Prostate gland (tissue), 2 donors: Measurements from ENCODE around the gene BIK. TPM values are rescaled to one million over a fixed set of nuclear protein-coding genes. Genes with fewer than 3 reads are reported as not detected.

Experiments used
- DNase-seq: peaks from one replicate; pipeline ENCODE4 v3.0.0-alpha.2; 2019; ENCODE audit warnings: low spot score
- H3K27ac ChIP-seq, 2 donors: fragments of 200-600 bp; sonication (generic); 2 replicates each; pipeline ENCODE4 v1.5.1; 2017 to 2019
- H3K27me3 ChIP-seq: fragments of 200-600 bp; sonication (generic); replicated peaks from 2 replicates; pipeline ENCODE4 v1.5.1; 2019; ENCODE audit not compliant: insufficient read depth
- H3K36me3 ChIP-seq, 2 donors: fragments of 200-600 bp; sonication (generic); 1 replicate in 1 of 2; 2 replicates in 1 of 2; pipeline versions ENCODE4 v1.5.1 to v1.8.1; 2017 to 2019
- H3K4me1 ChIP-seq: fragments of 200-600 bp; sonication (generic); replicated peaks from 2 replicates; pipeline ENCODE4 v1.5.1; 2019
- H3K4me3 ChIP-seq, 2 donors: fragments of 200-600 bp; sonication (generic); 2 replicates each; pipeline ENCODE4 v1.5.1; 2017 to 2019
- H3K9me3 ChIP-seq: fragments of 200-600 bp; sonication (generic); 2 replicates; pipeline ENCODE4 v1.5.1; 2017
- POLR2A ChIP-seq: fragments of 450-650 bp; IDR thresholded peaks from one replicate; pipeline ENCODE4 v1.6.1; 2016; ENCODE audit warnings: antibody characterized with exemption, mild to moderate bottlenecking
- POLR2AphosphoS5 ChIP-seq: sonication (generic); formaldehyde crosslinking; IDR thresholded peaks from one replicate; pipeline ENCODE4 v1.6.1; 2017; ENCODE audit warnings: antibody characterized with exemption
- WGBS: methylation state at CpG from one replicate; pipeline ENCODE4 v1.1.5; 2018; 5-methylcytosine and 5-hydroxymethylcytosine counted together
- intact Hi-C: fragments of 100-400 bp; cut with DNase I; formaldehyde crosslinking; loops from one replicate; pipeline ENCODE4 v1.14.2; 2022
- total RNA-seq, 2 donors: library from RNA; depleted of rRNA; stranded (reverse); fragments of >200 nt; gene quantifications; one replicate each; pipeline ENCODE4 v1.1.0, GENCODE V29; 2016
- TF ChIP-seq, protein P1 (sequence below), 4 experiments: fragments of 200-600 bp in 2 of 4; fragments of 450-650 bp in 2 of 4; sonication (generic) in 2 of 4; IDR thresholded peaks; 1 replicate in 3 of 4; 2 replicates in 1 of 4; pipeline ENCODE4 v1.5.1; 2016 to 2019; ENCODE audit warnings: antibody characterized with exemption in 4 of 4, mild to moderate bottlenecking in 2 of 4, moderate library complexity in 2 of 4

Gene BIK
- total RNA-seq, 2 donors from 2014 or later = 22.1 to 68.4 TPM

DNA sequence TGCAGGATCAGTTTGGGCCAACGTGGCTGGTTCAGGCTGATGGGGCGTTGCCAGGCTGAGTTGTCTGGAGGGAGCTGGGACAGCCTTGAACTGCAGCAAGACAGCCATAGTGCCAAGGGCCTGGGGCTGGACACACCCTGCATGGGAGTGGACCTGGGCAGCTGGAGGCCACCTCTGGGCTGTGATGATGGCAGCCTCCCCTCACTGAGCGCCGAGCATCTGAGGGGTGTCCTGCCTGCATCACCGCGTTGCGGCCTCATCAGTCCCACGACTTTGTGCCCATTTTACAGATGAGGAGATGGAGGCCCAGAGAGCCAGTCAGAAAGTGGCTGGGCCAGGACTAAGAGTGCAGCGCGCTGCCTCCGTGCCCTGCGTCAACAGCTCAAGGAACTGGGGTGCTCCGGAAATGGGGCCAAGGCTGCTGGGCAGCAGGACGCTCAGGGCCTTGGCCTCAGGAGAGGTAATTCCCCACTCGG is 40.2 kb downstream of the BIK start:
- intact Hi-C loops = no loop called here
- no peak for DNase-seq
- peaks cover 10% of the 10 kb centered on the region for H3K4me1 ChIP-seq
- TF ChIP-seq, protein P1, sequence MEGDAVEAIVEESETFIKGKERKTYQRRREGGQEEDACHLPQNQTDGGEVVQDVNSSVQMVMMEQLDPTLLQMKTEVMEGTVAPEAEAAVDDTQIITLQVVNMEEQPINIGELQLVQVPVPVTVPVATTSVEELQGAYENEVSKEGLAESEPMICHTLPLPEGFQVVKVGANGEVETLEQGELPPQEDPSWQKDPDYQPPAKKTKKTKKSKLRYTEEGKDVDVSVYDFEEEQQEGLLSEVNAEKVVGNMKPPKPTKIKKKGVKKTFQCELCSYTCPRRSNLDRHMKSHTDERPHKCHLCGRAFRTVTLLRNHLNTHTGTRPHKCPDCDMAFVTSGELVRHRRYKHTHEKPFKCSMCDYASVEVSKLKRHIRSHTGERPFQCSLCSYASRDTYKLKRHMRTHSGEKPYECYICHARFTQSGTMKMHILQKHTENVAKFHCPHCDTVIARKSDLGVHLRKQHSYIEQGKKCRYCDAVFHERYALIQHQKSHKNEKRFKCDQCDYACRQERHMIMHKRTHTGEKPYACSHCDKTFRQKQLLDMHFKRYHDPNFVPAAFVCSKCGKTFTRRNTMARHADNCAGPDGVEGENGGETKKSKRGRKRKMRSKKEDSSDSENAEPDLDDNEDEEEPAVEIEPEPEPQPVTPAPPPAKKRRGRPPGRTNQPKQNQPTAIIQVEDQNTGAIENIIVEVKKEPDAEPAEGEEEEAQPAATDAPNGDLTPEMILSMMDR (IDR thresholded peaks at IDR 0.05) = no peak
- TF ChIP-seq POLR2A = no peak
- TF ChIP-seq POLR2AphosphoS5 = no peak
- H3K27ac ChIP-seq = peak overlapping the region; percentile 81 to 88
- peak overlapping the region; percentile 71 to 75 for H3K4me3 ChIP-seq
- H3K27me3 ChIP-seq = no peaks in the 10 kb centered on the region
- H3K9me3 ChIP-seq = no peaks in the 10 kb centered on the region
- WGBS = 73% methylated on average over 15 of the region's 15 CpGs
- H3K36me3 ChIP-seq = no peaks in the 10 kb centered on the region

DNA sequence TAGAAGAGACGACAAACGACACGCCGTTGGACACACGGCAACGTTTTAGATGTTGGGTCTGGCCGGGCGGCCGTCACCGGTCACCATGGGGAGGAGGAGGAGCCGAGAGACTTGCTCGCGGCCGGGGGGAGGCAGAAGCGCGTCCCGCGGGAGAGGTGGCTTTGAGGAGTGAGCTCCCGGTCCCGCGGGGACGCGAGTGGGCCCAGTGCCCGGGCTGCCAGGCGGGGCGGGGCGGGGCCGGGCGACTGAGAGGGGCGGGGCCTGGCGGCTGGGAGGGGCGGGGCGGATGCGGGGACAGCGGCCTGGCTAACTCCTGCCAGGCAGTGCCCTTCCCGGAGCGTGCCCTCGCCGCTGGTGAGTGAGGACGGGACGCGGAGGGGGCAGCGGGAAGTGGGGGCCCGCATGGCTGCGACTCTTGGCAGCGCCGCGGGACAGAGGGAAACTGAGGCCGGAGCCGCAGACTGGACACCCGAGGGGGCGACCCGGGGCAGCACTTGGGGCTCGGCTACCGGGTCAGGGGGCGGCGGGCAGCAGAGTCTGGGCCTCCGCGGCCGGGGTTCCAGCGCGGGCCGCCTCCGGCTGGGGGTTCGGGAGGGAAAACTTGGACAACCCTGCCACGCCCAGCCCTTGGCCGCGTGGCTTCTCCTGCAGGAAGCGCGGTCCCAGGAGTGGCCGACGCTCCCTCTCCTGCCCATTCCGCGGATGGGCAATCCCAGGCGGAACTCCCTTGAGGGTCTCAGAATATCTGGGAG is 40.9 kb downstream of the BIK start, which contains the start of gene TSPO:
TSS of gene TSPO (plus strand) at position 309 of the 752 bp plus-strand sequence. CDS start 7,680 bp downstream, outside the sequence.
- H3K27ac ChIP-seq = peak within 1 kb of the TSS; percentile 81 to 88
- H3K36me3 ChIP-seq = no peaks in the 10 kb centered on the region
- no peaks in the 10 kb centered on the region for H3K9me3 ChIP-seq
- peak; percentile 78 for DNase-seq
- peak within 1 kb of the TSS; percentile 71 to 75 for H3K4me3 ChIP-seq
- intact Hi-C loops = no loop called here
- H3K4me1 ChIP-seq = peaks cover 10% of the 10 kb centered on the region
- no peaks in the 10 kb centered on the region for H3K27me3 ChIP-seq
- WGBS = 3% methylated on average over 50 of the region's 75 CpGs
- TF ChIP-seq POLR2AphosphoS5 (peak; percentile 10), POLR2A (peak; percentile 89)
- TF ChIP-seq, protein P1 (IDR thresholded peaks at IDR 0.05) = no peak

DNA sequence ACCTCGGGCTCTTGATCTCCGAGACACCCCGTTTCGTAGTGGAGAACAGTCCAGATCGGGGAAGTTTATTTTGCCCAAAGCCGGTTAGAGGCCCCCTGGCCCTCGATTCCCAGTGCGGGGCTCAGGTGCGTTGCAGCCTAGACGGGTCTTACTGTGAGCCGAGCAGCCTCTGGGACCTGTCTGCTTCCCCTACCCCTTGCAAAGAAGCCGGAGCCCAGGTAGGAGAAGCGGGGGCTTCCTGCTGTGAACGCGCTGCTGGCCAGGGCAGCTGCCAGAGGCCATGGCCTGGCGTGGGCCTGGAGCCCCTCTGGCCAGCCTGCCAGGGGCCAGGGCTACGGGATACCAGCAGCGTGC is 41.4 kb downstream of the BIK start:
- Histone ChIP-seq H3K36me3 (no peaks in the 10 kb centered on the region), H3K27ac (peak overlapping the region; percentile 81 to 88), H3K4me3 (peak overlapping the region; percentile 71 to 75), H3K4me1 (peaks cover 10% of the 10 kb centered on the region), H3K9me3 (no peaks in the 10 kb centered on the region), H3K27me3 (no peaks in the 10 kb centered on the region)
- TF ChIP-seq POLR2AphosphoS5 = no peak
- TF ChIP-seq, protein P1 (IDR thresholded peaks at IDR 0.05) = no peak
- TF ChIP-seq POLR2A = no peak
- 15% methylated on average over 17 of the region's 18 CpGs for WGBS
- intact Hi-C loops = no loop called here
- DNase-seq = no peak

DNA sequence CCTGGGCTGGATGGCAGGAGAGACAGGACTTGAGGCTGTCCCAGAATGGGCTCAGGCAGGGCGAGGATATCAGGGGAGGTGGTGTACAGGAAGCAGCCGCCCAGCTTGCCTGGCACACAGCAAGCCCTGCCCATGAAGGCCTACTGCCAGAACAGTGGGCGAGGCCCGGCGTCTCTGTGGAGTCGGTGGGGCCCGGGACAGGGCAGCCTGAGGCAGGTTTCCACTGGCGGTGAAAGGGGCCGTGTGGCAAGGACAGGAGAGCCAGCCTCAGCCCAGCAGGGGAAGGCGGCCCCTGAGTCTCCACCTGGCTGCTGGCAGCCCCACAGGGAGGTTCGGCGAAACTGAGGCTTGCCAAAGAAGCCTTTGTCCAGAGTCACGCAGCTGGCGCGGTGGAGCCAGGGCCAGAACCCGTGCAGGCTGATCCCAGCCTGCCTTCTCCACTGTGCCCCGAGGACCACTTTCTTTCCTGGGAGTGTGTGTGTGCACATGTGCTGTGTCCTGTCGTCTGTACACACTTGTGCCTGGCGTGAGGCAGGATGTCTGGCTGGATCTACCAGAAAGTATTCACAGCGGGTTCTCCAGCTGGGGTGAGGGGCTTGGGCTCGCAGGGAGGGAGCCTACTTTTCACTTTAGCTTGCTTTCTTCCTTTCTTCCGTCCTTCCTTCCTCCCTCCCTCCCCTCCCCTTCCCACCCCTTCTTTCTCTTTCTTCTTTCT is 42.0 kb downstream of the BIK start:
- H3K27me3 ChIP-seq = no peaks in the 10 kb centered on the region
- 7% methylated on average over 22 of the region's 22 CpGs for WGBS
- H3K9me3 ChIP-seq = no peaks in the 10 kb centered on the region
- H3K27ac ChIP-seq = peak overlapping the region; percentile 81 to 88
- DNase-seq = peak; percentile 80
- intact Hi-C loops = no loop called here
- peak overlapping the region; percentile 71 to 75 for H3K4me3 ChIP-seq
- TF ChIP-seq POLR2AphosphoS5 = peak; percentile 61
- peak; percentile 70 for TF ChIP-seq POLR2A
- TF ChIP-seq, protein P1 (IDR thresholded peaks at IDR 0.05) = no peak
- no peaks in the 10 kb centered on the region for H3K36me3 ChIP-seq
- H3K4me1 ChIP-seq = peaks cover 10% of the 10 kb centered on the region
